GM12878 (cell line): ENCODE measurements around the gene PLP2. TPM values are rescaled to one million over a fixed set of nuclear protein-coding genes. Genes with fewer than 3 reads are reported as not detected.

ENCODE experiments used
- ATF2 ChIP-seq: IDR thresholded peaks from 2 replicates; pipeline ENCODE4 v1.6.1; 2012; ENCODE audit warnings: low read length, inconsistent platforms
- BRCA1 ChIP-seq: IDR thresholded peaks from 2 replicates; pipeline ENCODE4 v1.6.1; 2011; ENCODE audit warnings: low read depth, low read length, improper control_type of control experiment
- CEBPZ ChIP-seq: fragments of 150-350 bp; IDR thresholded peaks from 2 replicates; pipeline ENCODE4 v1.6.1; 2016; ENCODE audit warnings: low read depth, low read length
- CREB1 ChIP-seq: IDR thresholded peaks from 2 replicates; pipeline ENCODE4 v1.6.1; 2012; ENCODE audit warnings: low read depth, mild to moderate bottlenecking, inconsistent platforms
- EGR1 ChIP-seq, 2 experiments: IDR thresholded peaks; 1 replicate in 1 of 2; 2 replicates in 1 of 2; pipeline ENCODE4 v1.6.1; 2011 to 2012; ENCODE audit warnings: low read depth in 2 of 2, low read length in 2 of 2, borderline replicate concordance in 1 of 2, mild to moderate bottlenecking in 1 of 2, moderate library complexity in 1 of 2
- EP300 ChIP-seq, 2 experiments: fragments of 150-350 bp in 1 of 2; IDR thresholded peaks; 2 replicates each; pipeline ENCODE4 v1.6.1; 2011 to 2012; ENCODE audit warnings: low read depth in 2 of 2, low read length in 2 of 2, borderline replicate concordance in 1 of 2, improper control_type of control experiment in 1 of 2, inconsistent platforms in 1 of 2; ENCODE audit not compliant: control insufficient read depth in 1 of 2
- HDAC2 ChIP-seq: fragments of 200-600 bp; sonication (generic); IDR thresholded peaks from 2 replicates; pipeline ENCODE4 v1.6.1; 2017
- IKZF1 ChIP-seq: fragments of 450-650 bp; conservative IDR thresholded peaks from 2 replicates; pipeline ENCODE4 v1.6.1; 2017; ENCODE audit warnings: antibody characterized with exemption, mild to moderate bottlenecking
- KLF5 ChIP-seq: fragments of 450-650 bp; IDR thresholded peaks from 2 replicates; pipeline ENCODE4 v1.6.1; 2014; ENCODE audit warnings: mild to moderate bottlenecking; ENCODE audit not compliant: partially characterized antibody
- LARP7 ChIP-seq: fragments of 450-650 bp; IDR thresholded peaks from 2 replicates; pipeline ENCODE4 v1.6.1; 2017; ENCODE audit warnings: mild to moderate bottlenecking
- MTA2 ChIP-seq: fragments of 450-650 bp; IDR thresholded peaks from 2 replicates; pipeline ENCODE4 v1.6.1; 2016; ENCODE audit warnings: low read depth, mild to moderate bottlenecking, moderate library complexity
- RCOR1 ChIP-seq: conservative IDR thresholded peaks from 2 replicates; pipeline ENCODE4 v1.6.1; 2012; ENCODE audit warnings: low read depth, low read length, improper control_type of control experiment
- TCF12 ChIP-seq: IDR thresholded peaks from 2 replicates; pipeline ENCODE4 v1.6.1; 2011; ENCODE audit warnings: low read depth, mild to moderate bottlenecking, low read length
- USF2 ChIP-seq: IDR thresholded peaks from 2 replicates; pipeline ENCODE4 v1.6.1; 2011; ENCODE audit warnings: low read depth, low read length, improper control_type of control experiment, borderline replicate concordance
- YBX1 ChIP-seq: fragments of 450-650 bp; IDR thresholded peaks from 2 replicates; pipeline ENCODE4 v1.6.1; 2016; ENCODE audit warnings: antibody characterized with exemption
- ZNF207 ChIP-seq: fragments of 450-650 bp; IDR thresholded peaks from 2 replicates; pipeline ENCODE4 v1.6.1; 2014; ENCODE audit warnings: antibody characterized with exemption, mild to moderate bottlenecking, borderline replicate concordance
- polyA plus RNA-seq, 11 experiments: library from polyadenylated mRNA; depleted of rRNA in 4 of 11; unstranded in 6 of 11; stranded (reverse) in 5 of 11; fragments of >200 nt; fragmentation: Nextera tagmentation in 4 of 11; fragmentation: Illumina TruSeq in 1 of 11; extraction: Ambion mirVana in 4 of 11; extraction: Trizol in 1 of 11; gene quantifications; 1 replicate in 1 of 11; 2 replicates in 10 of 11; pipeline versions ENCODE4 v1.2.1 to v1.2.3, GENCODE V29; 2011 to 2016; ENCODE audit warnings: inconsistent platforms in 2 of 11, missing spikeins in 2 of 11, low read depth in 1 of 11
- total RNA-seq, 4 experiments: library from RNA; depleted of rRNA in 3 of 4; stranded (reverse); fragments of >200 nt in 3 of 4; fragmentation: Illumina TruSeq in 1 of 4; extraction: Trizol in 1 of 4; gene quantifications; 2 replicates each; pipeline versions ENCODE4 v1.2.1 to v1.2.3, GENCODE V29; 2013 to 2021
- TF ChIP-seq, protein P1 (sequence below): fragments of 450-650 bp; IDR thresholded peaks from 2 replicates; pipeline ENCODE4 v1.6.1; 2017; ENCODE audit warnings: mild to moderate bottlenecking, moderate library complexity
- TF ChIP-seq, protein P2 (sequence below): IDR thresholded peaks from 2 replicates; pipeline ENCODE4 v1.6.1; 2011; ENCODE audit warnings: mild to moderate bottlenecking, low read depth, low read length, moderate library complexity; ENCODE audit not compliant: insufficient replicate concordance

The PLP2 gene
- total and polyA plus RNA-seq, 10 of the 15 experiments (the other 5 are each of a cell fraction or from before 2014, with no cell fraction given) = 56.6 to 177 (median 99.3) TPM

GRCh38 chrX:49186125-49187027 is 14.7 kb downstream of the PLP2 start, which contains the start of gene PRICKLE3 (continued):
- TF ChIP-seq KLF5 (no peak), MTA2 (no peak), ATF2 (no peak), TCF12 (no peak), LARP7 (no peak), CREB1 (no peak), RCOR1 (no peak), HDAC2 (no peak), USF2 (no peak), EP300 (IDR thresholded peaks at IDR 0.05; ENCODE audit: borderline replicate concordance in 1 of 2, control insufficient read depth in 1 of 2, low read depth in 2 of 2, low read length in 2 of 2) (no peak), EGR1 (IDR thresholded peaks at IDR 0.05; ENCODE audit: borderline replicate concordance in 1 of 2, low read depth in 2 of 2, low read length in 2 of 2) (0 out of 3 replicates have a peak, but pooled peaks of 1 of the 2 experiments have one; percentile 10), YBX1 (no peak), ZNF207 (0 out of 2 replicates have a peak, but pooled peaks have one; percentile 46), CEBPZ (no peak), BRCA1 (no peak), IKZF1 (peak; percentile 58)
- TF ChIP-seq, protein P1, sequence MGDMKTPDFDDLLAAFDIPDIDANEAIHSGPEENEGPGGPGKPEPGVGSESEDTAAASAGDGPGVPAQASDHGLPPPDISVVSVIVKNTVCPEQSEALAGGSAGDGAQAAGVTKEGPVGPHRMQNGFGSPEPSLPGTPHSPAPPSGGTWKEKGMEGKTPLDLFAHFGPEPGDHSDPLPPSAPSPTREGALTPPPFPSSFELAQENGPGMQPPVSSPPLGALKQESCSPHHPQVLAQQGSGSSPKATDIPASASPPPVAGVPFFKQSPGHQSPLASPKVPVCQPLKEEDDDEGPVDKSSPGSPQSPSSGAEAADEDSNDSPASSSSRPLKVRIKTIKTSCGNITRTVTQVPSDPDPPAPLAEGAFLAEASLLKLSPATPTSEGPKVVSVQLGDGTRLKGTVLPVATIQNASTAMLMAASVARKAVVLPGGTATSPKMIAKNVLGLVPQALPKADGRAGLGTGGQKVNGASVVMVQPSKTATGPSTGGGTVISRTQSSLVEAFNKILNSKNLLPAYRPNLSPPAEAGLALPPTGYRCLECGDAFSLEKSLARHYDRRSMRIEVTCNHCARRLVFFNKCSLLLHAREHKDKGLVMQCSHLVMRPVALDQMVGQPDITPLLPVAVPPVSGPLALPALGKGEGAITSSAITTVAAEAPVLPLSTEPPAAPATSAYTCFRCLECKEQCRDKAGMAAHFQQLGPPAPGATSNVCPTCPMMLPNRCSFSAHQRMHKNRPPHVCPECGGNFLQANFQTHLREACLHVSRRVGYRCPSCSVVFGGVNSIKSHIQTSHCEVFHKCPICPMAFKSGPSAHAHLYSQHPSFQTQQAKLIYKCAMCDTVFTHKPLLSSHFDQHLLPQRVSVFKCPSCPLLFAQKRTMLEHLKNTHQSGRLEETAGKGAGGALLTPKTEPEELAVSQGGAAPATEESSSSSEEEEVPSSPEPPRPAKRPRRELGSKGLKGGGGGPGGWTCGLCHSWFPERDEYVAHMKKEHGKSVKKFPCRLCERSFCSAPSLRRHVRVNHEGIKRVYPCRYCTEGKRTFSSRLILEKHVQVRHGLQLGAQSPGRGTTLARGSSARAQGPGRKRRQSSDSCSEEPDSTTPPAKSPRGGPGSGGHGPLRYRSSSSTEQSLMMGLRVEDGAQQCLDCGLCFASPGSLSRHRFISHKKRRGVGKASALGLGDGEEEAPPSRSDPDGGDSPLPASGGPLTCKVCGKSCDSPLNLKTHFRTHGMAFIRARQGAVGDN = peak; percentile 42; the same call in 1 of the 2 replicates
- TF ChIP-seq, protein P2, sequence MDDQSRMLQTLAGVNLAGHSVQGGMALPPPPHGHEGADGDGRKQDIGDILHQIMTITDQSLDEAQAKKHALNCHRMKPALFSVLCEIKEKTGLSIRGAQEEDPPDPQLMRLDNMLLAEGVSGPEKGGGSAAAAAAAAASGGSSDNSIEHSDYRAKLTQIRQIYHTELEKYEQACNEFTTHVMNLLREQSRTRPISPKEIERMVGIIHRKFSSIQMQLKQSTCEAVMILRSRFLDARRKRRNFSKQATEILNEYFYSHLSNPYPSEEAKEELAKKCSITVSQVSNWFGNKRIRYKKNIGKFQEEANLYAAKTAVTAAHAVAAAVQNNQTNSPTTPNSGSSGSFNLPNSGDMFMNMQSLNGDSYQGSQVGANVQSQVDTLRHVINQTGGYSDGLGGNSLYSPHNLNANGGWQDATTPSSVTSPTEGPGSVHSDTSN = no peak
